H1 (cell line): Measurements from ENCODE around the gene RAP1A. TPM values are rescaled to one million over a fixed set of nuclear protein-coding genes. Genes with fewer than 3 reads are reported as not detected.

Experiments
- CTCF ChIA-PET: fragments of 300-600 bp; sonication (Branson Sonifier 250); formaldehyde crosslinking; loops from one replicate; lab custom pipeline; 2021; ENCODE audit not compliant: partially characterized antibody; lab: Charles Lee
- POLR2A ChIA-PET: fragments of 300-600 bp; sonication (Branson Sonifier 250); formaldehyde crosslinking; loops from one replicate; lab custom pipeline; 2021; ENCODE audit warnings: inconsistent platforms; ENCODE audit not compliant: partially characterized antibody; lab: Charles Lee
- DNase-seq, 2 experiments: peaks; one replicate each; pipeline versions ENCODE4 v3.0.0 to v3.0.0-alpha.2; 2010 to 2022; ENCODE audit warnings: low spot score in 2 of 2, low read depth in 1 of 2, mixed read lengths in 1 of 2
- FAIRE-seq: peaks from 2 replicates; lab custom pipeline; 2011; peaks lifted over from hg19 to GRCh38; lab: Jason Lieb, UNC
- H2AFZ ChIP-seq: 2 replicates; pipeline ENCODE4 v1.8.1; 2012; ENCODE audit warnings: low read length, inconsistent platforms
- H2AK5ac ChIP-seq: 2 replicates; pipeline ENCODE4 v1.6.1; 2013; ENCODE audit warnings: low read depth, low read length
- H2BK120ac ChIP-seq: replicated peaks from 2 replicates; pipeline ENCODE3; 2013; ENCODE audit warnings: low read depth, low read length, inconsistent platforms
- H2BK12ac ChIP-seq: 2 replicates; pipeline ENCODE4 v1.6.1; 2013; ENCODE audit warnings: low read depth, low read length
- H2BK15ac ChIP-seq: 2 replicates; pipeline ENCODE4 v1.6.1; 2013; ENCODE audit warnings: low read length
- H2BK20ac ChIP-seq: 2 replicates; pipeline ENCODE4 v1.6.1; 2013; ENCODE audit warnings: low read length
- H2BK5ac ChIP-seq: 2 replicates; pipeline ENCODE4 v1.6.1; 2013; ENCODE audit warnings: low read depth, low read length
- H3K14ac ChIP-seq: 2 replicates; pipeline ENCODE4 v1.6.1; 2013; ENCODE audit warnings: inconsistent platforms; ENCODE audit not compliant: insufficient read length
- H3K18ac ChIP-seq: 2 replicates; pipeline ENCODE4 v1.6.1; 2013; ENCODE audit warnings: low read length; ENCODE audit errors: extremely low read depth
- H3K23ac ChIP-seq: 2 replicates; pipeline ENCODE4 v1.6.1; 2013; ENCODE audit warnings: inconsistent platforms; ENCODE audit not compliant: insufficient read length
- H3K23me2 ChIP-seq: 2 replicates; pipeline ENCODE4 v1.6.1; 2013; ENCODE audit warnings: low read depth, low read length
- H3K27ac ChIP-seq: 2 replicates; pipeline ENCODE4 v1.6.1; 2011; ENCODE audit warnings: low read depth, low read length, inconsistent platforms
- H3K27me3 ChIP-seq, 4 experiments: replicated peaks in 1 of 4; 1 replicate in 1 of 4; 2 replicates in 3 of 4; pipeline versions ENCODE4 v1.6.1 to v1.8.1; 2011 to 2013; ENCODE audit warnings: low read length in 3 of 4, mild to moderate bottlenecking in 3 of 4, inconsistent platforms in 2 of 4, mixed read lengths in 2 of 4, moderate library complexity in 1 of 4; ENCODE audit not compliant: control insufficient read depth in 3 of 4, insufficient read depth in 3 of 4; ENCODE audit errors: extremely low read depth in 1 of 4
- H3K36me3 ChIP-seq, 4 experiments: 2 replicates each; pipeline versions ENCODE4 v1.6.1 to v1.8.1; 2011 to 2013; ENCODE audit warnings: mild to moderate bottlenecking in 4 of 4, low read length in 3 of 4, moderate library complexity in 2 of 4, control low read depth in 1 of 4, inconsistent platforms in 1 of 4; ENCODE audit not compliant: insufficient read depth in 4 of 4, control insufficient read depth in 2 of 4
- H3K4ac ChIP-seq: replicated peaks from 2 replicates; pipeline ENCODE3; 2013; ENCODE audit warnings: low read length, low read depth, mixed read lengths, inconsistent platforms; ENCODE audit not compliant: insufficient read length
- H3K4me1 ChIP-seq, 4 experiments: replicated peaks in 1 of 4; 1 replicate in 1 of 4; 2 replicates in 3 of 4; pipeline versions ENCODE4 v1.6.1 to v1.8.1; 2011 to 2013; ENCODE audit warnings: low read length in 3 of 4, inconsistent platforms in 2 of 4, mixed read lengths in 1 of 4; ENCODE audit not compliant: insufficient read depth in 4 of 4, control insufficient read depth in 3 of 4
- H3K4me2 ChIP-seq, 2 experiments: 2 replicates each; pipeline versions ENCODE4 v1.6.1 to v1.8.1; 2011 to 2013; ENCODE audit warnings: low read depth in 2 of 2, low read length in 2 of 2, control low read depth in 1 of 2, inconsistent platforms in 1 of 2, mild to moderate bottlenecking in 1 of 2; ENCODE audit not compliant: insufficient read depth in 1 of 2
- H3K4me3 ChIP-seq, 4 experiments: fragments of 200-600, 300-600 bp in 1 of 4; sonication (generic), shearing (Covaris generic), sonication (Bioruptor Twin) in 1 of 4; 2 replicates each; pipeline versions ENCODE4 v1.5.1 to v1.8.1; 2011 to 2016; ENCODE audit warnings: low read length in 4 of 4, low read depth in 3 of 4, control low read depth in 2 of 4, inconsistent platforms in 2 of 4, mild to moderate bottlenecking in 2 of 4, mixed read lengths in 1 of 4, moderate library complexity in 1 of 4; ENCODE audit not compliant: insufficient read depth in 2 of 4; ENCODE audit errors: extremely low read depth in 1 of 4
- H3K56ac ChIP-seq: replicated peaks from 2 replicates; pipeline ENCODE3; 2013; ENCODE audit warnings: low read depth, mild to moderate bottlenecking, mixed read lengths, low read length, inconsistent platforms; ENCODE audit not compliant: insufficient read length
- H3K79me1 ChIP-seq: 2 replicates; pipeline ENCODE4 v1.6.1; 2013; ENCODE audit warnings: low read depth, low read length, control low read depth
- H3K79me2 ChIP-seq, 2 experiments: 2 replicates each; pipeline versions ENCODE4 v1.6.1 to v1.8.1; 2012 to 2013; ENCODE audit warnings: low read length in 2 of 2, mild to moderate bottlenecking in 2 of 2, inconsistent platforms in 1 of 2; ENCODE audit not compliant: insufficient read depth in 2 of 2, control insufficient read depth in 1 of 2
- H3K9ac ChIP-seq, 4 experiments: replicated peaks in 1 of 4; 1 replicate in 1 of 4; 2 replicates in 3 of 4; pipeline versions ENCODE4 v1.6.1 to v1.8.1; 2011 to 2013; ENCODE audit warnings: low read depth in 3 of 4, low read length in 3 of 4, control low read depth in 2 of 4, mild to moderate bottlenecking in 2 of 4, moderate library complexity in 2 of 4, inconsistent platforms in 1 of 4; ENCODE audit errors: extremely low read depth in 1 of 4
- H3K9me3 ChIP-seq, 2 experiments: 2 replicates each; pipeline versions ENCODE4 v1.6.1 to v1.8.1; 2012 to 2013; ENCODE audit warnings: mild to moderate bottlenecking in 2 of 2, moderate library complexity in 2 of 2, control low read depth in 1 of 2, inconsistent platforms in 1 of 2, low read depth in 1 of 2, low read length in 1 of 2, mixed read lengths in 1 of 2; ENCODE audit not compliant: insufficient read depth in 2 of 2
- H4K20me1 ChIP-seq, 2 experiments: replicated peaks in 1 of 2; 2 replicates each; pipeline versions ENCODE3 to v1.8.1; 2011 to 2013; ENCODE audit warnings: inconsistent platforms in 2 of 2, low read length in 2 of 2, mild to moderate bottlenecking in 1 of 2; ENCODE audit not compliant: insufficient read depth in 2 of 2, control insufficient read depth in 1 of 2
- H4K5ac ChIP-seq: 2 replicates; pipeline ENCODE4 v1.6.1; 2013; ENCODE audit warnings: low read length, low read depth, mixed read lengths, inconsistent platforms; ENCODE audit not compliant: insufficient read length
- H4K8ac ChIP-seq: 2 replicates; pipeline ENCODE4 v1.8.0; 2013; ENCODE audit warnings: mild to moderate bottlenecking, moderate library complexity, low read length, inconsistent platforms; ENCODE audit not compliant: insufficient read depth; ENCODE audit errors: extremely low read depth
- H4K91ac ChIP-seq: replicated peaks from 2 replicates; pipeline ENCODE3; 2013; ENCODE audit warnings: low read length, mixed read lengths, inconsistent platforms; ENCODE audit not compliant: insufficient read length
- ASH2L ChIP-seq: fragments of 200-600, 300-600 bp; sonication (generic); IDR thresholded peaks from one replicate; pipeline ENCODE4 v1.7.1; 2017; ENCODE audit warnings: low read length
- BRCA1 ChIP-seq: IDR thresholded peaks from 2 replicates; pipeline ENCODE4 v1.6.1; 2012; ENCODE audit warnings: low read depth, low read length, improper control_type of control experiment
- CEBPB ChIP-seq: IDR thresholded peaks from 2 replicates; pipeline ENCODE4 v1.6.1; 2012; ENCODE audit warnings: low read depth, low read length
- CREB1 ChIP-seq: IDR thresholded peaks from 2 replicates; pipeline ENCODE4 v1.6.1; 2012; ENCODE audit warnings: inconsistent platforms
- FOSL1 ChIP-seq: IDR thresholded peaks from 2 replicates; pipeline ENCODE4 v1.6.1; 2011; ENCODE audit warnings: mild to moderate bottlenecking, low read depth, low read length, moderate library complexity; ENCODE audit not compliant: insufficient read depth
- KDM4A ChIP-seq: IDR thresholded peaks from one replicate; pipeline ENCODE4 v1.7.1; 2012; ENCODE audit warnings: low read depth, mild to moderate bottlenecking, moderate library complexity, low read length, inconsistent platforms; ENCODE audit not compliant: severe bottlenecking
- MAFK ChIP-seq: IDR thresholded peaks from 2 replicates; pipeline ENCODE4 v1.6.1; 2012; ENCODE audit warnings: low read depth, mild to moderate bottlenecking, improper control_type of control experiment, low read length
- MAX ChIP-seq: IDR thresholded peaks from 2 replicates; pipeline ENCODE4 v1.6.1; 2012; ENCODE audit warnings: inconsistent platforms
- RBBP5 ChIP-seq: IDR thresholded peaks from 2 replicates; pipeline ENCODE4 v1.7.1; 2012; ENCODE audit warnings: low read depth, mild to moderate bottlenecking, inconsistent platforms, low read length, moderate library complexity, borderline replicate concordance
- RXRA ChIP-seq: IDR thresholded peaks from 2 replicates; pipeline ENCODE4 v1.6.1; 2011; ENCODE audit warnings: low read depth, mild to moderate bottlenecking, low read length, moderate library complexity; ENCODE audit not compliant: insufficient read depth
- SIN3A ChIP-seq, 2 experiments: IDR thresholded peaks in 1 of 2; conservative IDR thresholded peaks in 1 of 2; 2 replicates each; pipeline ENCODE4 v1.6.1; 2011 to 2012; ENCODE audit warnings: low read length in 2 of 2, improper control_type of control experiment in 1 of 2, low read depth in 1 of 2, mild to moderate bottlenecking in 1 of 2
- SIRT6 ChIP-seq: IDR thresholded peaks from one replicate; pipeline ENCODE4 v1.7.1; 2012; ENCODE audit warnings: low read length, inconsistent platforms
- TAF1 ChIP-seq: IDR thresholded peaks from 2 replicates; pipeline ENCODE4 v1.6.1; 2011; ENCODE audit warnings: mild to moderate bottlenecking, low read depth, low read length
- TCF12 ChIP-seq: IDR thresholded peaks from 2 replicates; pipeline ENCODE4 v1.6.1; 2011; ENCODE audit warnings: low read depth, mild to moderate bottlenecking, low read length
- WGBS, 2 experiments: shearing (Covaris generic) in 1 of 2; methylation state at CpG; one replicate each; pipeline versions ENCODE4 v1.1.6 to v1.1.7; 2013 to 2015; ENCODE audit warnings: low lambda C conversion rate in 2 of 2, mixed read lengths in 2 of 2, inconsistent platforms in 1 of 2, low coverage in 1 of 2, missing lambda C conversion rate in 1 of 2; ENCODE audit not compliant: insufficient replicate concordance in 2 of 2, insufficient coverage in 1 of 2, insufficient read length in 1 of 2; ENCODE audit errors: extremely low coverage in 1 of 2, missing lambda C conversion rate in 1 of 2; 5-methylcytosine and 5-hydroxymethylcytosine counted together
- polyA plus RNA-seq, 7 experiments: library from polyadenylated mRNA; depleted of rRNA in 3 of 7; stranded (reverse) in 5 of 7; unstranded in 2 of 7; fragments of >200 nt in 5 of 7; fragments of 200-250 nt in 2 of 7; gene quantifications; 1 replicate in 5 of 7; 2 replicates in 1 of 7; 4 replicates in 1 of 7; pipeline versions ENCODE4 v1.2.1 to v1.2.3, GENCODE V29; 2011 to 2013; ENCODE audit warnings: missing spikeins in 2 of 7, mixed read lengths in 2 of 7
- total RNA-seq: library from RNA; stranded (reverse); fragmentation: NEBNext Ultra II Directional; extraction: Animal tissue kit (Norgen Biotek cat#: 25700); gene quantifications from 2 replicates; pipeline ENCODE4 v1.2.1, GENCODE V29; 2021
- TF ChIP-seq, protein P1 (sequence below): IDR thresholded peaks from 2 replicates; pipeline ENCODE4 v1.6.1; 2011; ENCODE audit warnings: low read length, improper control_type of control experiment

The RAP1A gene
- total and polyA plus RNA-seq, 2 of the 8 experiments (the other 6 are each of a cell fraction or from before 2014, with no cell fraction given) = 10.9 to 35.8 TPM

DNA sequence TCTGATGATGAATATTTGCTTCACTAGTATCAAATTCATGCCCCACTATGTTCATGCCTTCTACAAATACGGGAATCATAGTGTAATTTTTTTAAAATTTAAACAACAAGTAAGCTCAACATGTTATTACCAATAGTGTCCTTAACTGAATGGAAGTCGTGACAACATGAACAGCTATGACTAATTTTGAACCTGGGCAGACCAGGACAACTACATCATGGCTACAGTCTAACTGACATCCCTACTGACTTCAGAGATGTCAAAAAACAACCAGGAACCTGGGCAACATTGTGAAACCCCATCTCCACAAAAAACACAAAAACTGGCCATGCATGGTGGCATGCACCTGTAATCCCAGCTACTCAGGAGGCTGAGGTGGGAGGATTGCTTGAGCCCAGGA is 33.5 kb upstream of the RAP1A start:
- no peak overlapping the region for H3K56ac ChIP-seq
- ChIA-PET CTCF (interaction anchor here (0.9 to 1.3 kb wide), 2 partner anchors 9 to 128 kb away, joined by 3 to 4 read pairs; no protein-coding TSS in a partner anchor), POLR2A (no interaction called here)
- H2BK12ac ChIP-seq = no peak overlapping the region
- H3K4ac ChIP-seq = no peak overlapping the region
- H3K79me2 ChIP-seq = no peaks in the 10 kb centered on the region
- H3K79me1 ChIP-seq = no peaks in the 10 kb centered on the region
- 74% methylated on average over 2 of the region's 2 CpGs; no CpG with 5 or more reads in 1 of the 2 experiments for WGBS, 2 experiments
- H4K8ac ChIP-seq = no peak overlapping the region
- H2BK20ac ChIP-seq = no peak overlapping the region
- H3K4me3 ChIP-seq = no peak overlapping the region
- no peak overlapping the region for H3K18ac ChIP-seq
- H4K5ac ChIP-seq = no peak overlapping the region
- no peak overlapping the region for H2BK15ac ChIP-seq
- H2AFZ ChIP-seq = no peak overlapping the region
- DNase-seq (no peak), FAIRE-seq (no peak)
- H2AK5ac ChIP-seq = no peak overlapping the region
- no peak overlapping the region for H2BK5ac ChIP-seq
- H3K36me3 ChIP-seq = no peaks in the 10 kb centered on the region
- H3K9ac ChIP-seq = no peak overlapping the region
- no peaks in the 10 kb centered on the region for H4K20me1 ChIP-seq
- no peaks in the 10 kb centered on the region for H3K23me2 ChIP-seq
- no peak overlapping the region for H3K14ac ChIP-seq
- H3K4me1 ChIP-seq = no peaks in the 10 kb centered on the region
- H3K9me3 ChIP-seq = no peaks in the 10 kb centered on the region
- H3K27me3 ChIP-seq = no peaks in the 10 kb centered on the region
- no peak overlapping the region for H3K27ac ChIP-seq
- no peak overlapping the region for H4K91ac ChIP-seq
- no peak overlapping the region for H3K23ac ChIP-seq
- no peak overlapping the region for H3K4me2 ChIP-seq
- no peak overlapping the region for H2BK120ac ChIP-seq
- TF ChIP-seq SIRT6 (no peak), CEBPB (no peak), KDM4A (no peak), BRCA1 (no peak), RBBP5 (no peak), ASH2L (no peak), FOSL1 (no peak), MAFK (no peak), SIN3A (conservative IDR thresholded peaks at IDR 0.05 in 1 of 2, IDR thresholded peaks at IDR 0.05 in 1 of 2; ENCODE audit: low read depth in 1 of 2, low read length in 2 of 2) (no peak), RXRA (no peak), MAX (no peak), TAF1 (no peak), TCF12 (no peak), CREB1 (no peak)
- TF ChIP-seq, protein P1, sequence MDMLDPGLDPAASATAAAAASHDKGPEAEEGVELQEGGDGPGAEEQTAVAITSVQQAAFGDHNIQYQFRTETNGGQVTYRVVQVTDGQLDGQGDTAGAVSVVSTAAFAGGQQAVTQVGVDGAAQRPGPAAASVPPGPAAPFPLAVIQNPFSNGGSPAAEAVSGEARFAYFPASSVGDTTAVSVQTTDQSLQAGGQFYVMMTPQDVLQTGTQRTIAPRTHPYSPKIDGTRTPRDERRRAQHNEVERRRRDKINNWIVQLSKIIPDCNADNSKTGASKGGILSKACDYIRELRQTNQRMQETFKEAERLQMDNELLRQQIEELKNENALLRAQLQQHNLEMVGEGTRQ = no peak
